ENCODE data around the gene CCDC47.
A peak's percentile ranks its signal among the peaks of the same experiment; 100 is the strongest.
"Not testable (repeated sequence)": the region's sequence is repeated elsewhere in the genome, so short reads cannot be mapped to it uniquely, and the experiment has no call there.

Gene CCDC47

DNA sequence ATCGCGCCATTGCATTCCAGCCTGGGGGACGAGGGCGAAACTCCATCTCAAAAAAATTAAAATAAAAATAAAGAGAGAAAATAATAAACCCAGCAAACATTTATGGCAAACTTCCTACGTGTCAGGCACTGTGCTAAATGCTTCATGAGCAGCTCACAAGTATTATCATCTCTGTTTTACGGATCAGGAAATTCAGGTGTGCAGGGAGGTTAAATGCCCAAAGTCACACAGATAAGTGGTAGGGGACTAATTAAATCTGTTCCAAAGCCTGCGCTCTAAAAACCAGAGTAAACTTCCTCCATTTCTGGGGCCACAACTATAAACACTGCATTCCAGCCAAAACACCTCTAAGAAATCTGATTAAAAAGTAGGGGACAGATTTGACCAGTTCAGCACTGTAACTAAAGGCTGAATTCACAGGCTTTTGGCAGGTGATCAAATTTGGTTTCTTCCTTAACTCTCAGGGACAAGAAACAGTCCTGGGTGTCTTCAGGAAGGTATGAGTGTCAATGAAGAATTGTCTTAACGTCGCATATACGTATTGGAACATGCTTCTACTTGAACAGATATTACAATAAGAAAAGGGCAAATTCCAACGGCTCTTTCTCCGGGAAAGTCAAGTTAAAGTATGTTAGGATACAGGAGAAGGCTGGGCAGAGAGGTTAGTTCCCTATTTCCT is 32.8 kb downstream of the CCDC47 start:
- TF ChIP-seq, protein P1, sequence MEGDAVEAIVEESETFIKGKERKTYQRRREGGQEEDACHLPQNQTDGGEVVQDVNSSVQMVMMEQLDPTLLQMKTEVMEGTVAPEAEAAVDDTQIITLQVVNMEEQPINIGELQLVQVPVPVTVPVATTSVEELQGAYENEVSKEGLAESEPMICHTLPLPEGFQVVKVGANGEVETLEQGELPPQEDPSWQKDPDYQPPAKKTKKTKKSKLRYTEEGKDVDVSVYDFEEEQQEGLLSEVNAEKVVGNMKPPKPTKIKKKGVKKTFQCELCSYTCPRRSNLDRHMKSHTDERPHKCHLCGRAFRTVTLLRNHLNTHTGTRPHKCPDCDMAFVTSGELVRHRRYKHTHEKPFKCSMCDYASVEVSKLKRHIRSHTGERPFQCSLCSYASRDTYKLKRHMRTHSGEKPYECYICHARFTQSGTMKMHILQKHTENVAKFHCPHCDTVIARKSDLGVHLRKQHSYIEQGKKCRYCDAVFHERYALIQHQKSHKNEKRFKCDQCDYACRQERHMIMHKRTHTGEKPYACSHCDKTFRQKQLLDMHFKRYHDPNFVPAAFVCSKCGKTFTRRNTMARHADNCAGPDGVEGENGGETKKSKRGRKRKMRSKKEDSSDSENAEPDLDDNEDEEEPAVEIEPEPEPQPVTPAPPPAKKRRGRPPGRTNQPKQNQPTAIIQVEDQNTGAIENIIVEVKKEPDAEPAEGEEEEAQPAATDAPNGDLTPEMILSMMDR (IDR thresholded peaks at IDR 0.05; ENCODE audit: control insufficient read depth, extremely low read depth, insufficient read depth): no peak
- peak overlapping the region; percentile 83 for H3K4me3 ChIP-seq (ENCODE audit: low read depth, low read length)
- no peak for DNase-seq (ENCODE audit: low read depth)

DNA sequence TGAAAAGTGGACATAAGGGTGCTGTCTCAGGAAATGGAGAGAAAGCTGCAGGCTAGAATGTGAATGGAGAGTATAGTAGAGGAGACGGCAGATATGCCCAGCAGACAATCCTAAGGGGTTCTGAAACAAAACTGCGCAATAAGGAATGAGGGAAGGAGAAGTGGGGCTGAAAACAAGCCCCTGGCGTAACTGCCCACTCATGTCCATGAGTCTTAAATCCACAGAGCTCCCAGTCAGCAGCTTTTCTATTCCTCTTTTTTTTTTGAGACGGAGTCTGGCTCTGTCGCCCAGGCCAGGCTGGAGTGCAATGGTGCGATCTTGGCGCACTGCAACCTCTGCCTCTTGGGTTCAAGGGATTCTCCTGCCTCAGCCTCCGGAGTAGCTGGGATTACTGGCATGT is 37.7 kb downstream of the CCDC47 start:
- DNase-seq (ENCODE audit: low read depth): no peak
- H3K4me3 ChIP-seq (ENCODE audit: low read depth, low read length): no peak overlapping the region
- TF ChIP-seq, protein P1 (IDR thresholded peaks at IDR 0.05; ENCODE audit: control insufficient read depth, extremely low read depth, insufficient read depth): no peak

DNA sequence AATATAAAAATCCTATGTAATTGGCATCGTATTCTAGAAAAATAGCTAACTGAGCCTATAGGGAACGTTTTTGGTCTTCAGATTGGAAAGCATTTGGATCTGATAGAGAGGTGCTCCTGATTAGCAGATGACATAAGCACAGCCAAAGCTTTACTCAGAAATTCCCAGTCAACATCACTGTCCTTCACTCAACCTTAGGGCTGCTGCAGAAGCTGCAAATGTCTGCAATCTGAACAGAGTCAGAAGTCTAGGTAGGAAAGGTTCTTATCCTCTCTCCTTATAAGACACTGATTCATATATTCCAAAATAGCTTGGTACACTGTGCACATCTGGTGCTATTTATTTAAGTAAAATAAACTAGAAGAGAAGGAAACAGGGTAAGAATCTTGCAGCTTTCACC is 51.0 kb downstream of the CCDC47 start:
- DNase-seq (ENCODE audit: low read depth): no peak
- TF ChIP-seq, protein P1 (IDR thresholded peaks at IDR 0.05; ENCODE audit: control insufficient read depth, extremely low read depth, insufficient read depth): no peak
- no peak overlapping the region for H3K4me3 ChIP-seq (ENCODE audit: low read depth, low read length)

DNA sequence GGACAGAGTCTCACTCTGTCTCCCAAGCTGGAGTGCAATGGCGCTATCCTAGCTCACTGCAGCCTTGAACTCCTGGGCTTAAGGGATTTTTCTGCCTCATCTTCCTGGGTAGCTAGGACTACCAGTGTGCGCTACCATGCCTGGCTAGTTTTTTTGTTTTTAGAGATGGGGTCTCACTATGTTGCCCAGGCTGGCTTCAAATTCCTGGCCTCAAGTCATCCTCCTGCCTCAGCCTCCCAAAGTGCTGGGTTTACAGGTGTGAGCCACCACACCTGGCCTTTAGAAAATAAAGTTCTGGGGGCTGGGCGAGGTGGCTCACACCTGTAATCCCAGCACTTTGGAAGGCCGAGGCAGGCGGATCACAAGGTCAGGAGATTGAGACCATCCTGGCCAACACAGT is 53.2 kb downstream of the CCDC47 start:
- H3K4me3 ChIP-seq (ENCODE audit: low read depth, low read length); DNase-seq (ENCODE audit: low read depth): not testable (repeated sequence)

DNA sequence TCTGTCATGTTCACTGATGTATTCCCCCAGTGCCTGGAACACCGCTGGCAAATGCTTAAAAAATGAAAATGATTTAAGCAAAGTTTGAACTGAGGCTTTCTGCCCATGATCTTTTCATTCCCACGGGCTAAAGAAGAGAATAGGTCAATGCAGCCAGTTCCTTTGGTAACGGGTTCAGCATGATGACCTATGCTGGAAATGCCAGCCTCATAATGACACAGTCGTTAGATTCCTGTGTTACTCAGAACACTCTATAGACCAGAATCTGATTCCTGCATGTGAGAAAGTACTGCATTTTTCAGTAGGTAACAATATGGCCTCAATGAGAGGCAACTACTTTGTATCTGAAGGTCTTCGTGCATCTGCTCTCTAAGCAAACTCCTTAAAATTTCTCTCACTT is 54.4 kb downstream of the CCDC47 start:
- TF ChIP-seq, protein P1 (IDR thresholded peaks at IDR 0.05; ENCODE audit: control insufficient read depth, extremely low read depth, insufficient read depth): no peak
- DNase-seq (ENCODE audit: low read depth): no peak
- H3K4me3 ChIP-seq (ENCODE audit: low read depth, low read length): no peak overlapping the region

DNA sequence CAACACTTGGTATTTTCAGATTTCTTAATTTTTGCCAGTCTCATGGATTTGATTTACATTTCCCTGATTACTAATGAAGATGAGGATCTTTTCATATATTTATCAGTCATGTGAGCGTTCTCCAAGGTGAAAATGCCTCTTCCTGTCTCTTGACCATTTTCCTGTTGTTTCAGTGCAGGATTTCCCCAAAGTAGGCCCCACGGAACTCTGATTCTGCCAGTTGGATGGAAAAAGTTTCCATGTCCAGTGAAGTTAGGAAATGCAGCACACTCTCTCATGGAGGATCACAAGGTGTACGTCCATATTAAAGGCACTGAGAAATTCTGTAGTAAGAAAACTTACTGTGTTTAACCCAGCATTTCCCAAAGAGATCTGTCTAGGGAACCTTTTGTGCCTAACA is 57.0 kb downstream of the CCDC47 start:
- no peak for DNase-seq (ENCODE audit: low read depth)
- TF ChIP-seq, protein P1 (IDR thresholded peaks at IDR 0.05; ENCODE audit: control insufficient read depth, extremely low read depth, insufficient read depth): no peak
- no peak overlapping the region for H3K4me3 ChIP-seq (ENCODE audit: low read depth, low read length)

DNA sequence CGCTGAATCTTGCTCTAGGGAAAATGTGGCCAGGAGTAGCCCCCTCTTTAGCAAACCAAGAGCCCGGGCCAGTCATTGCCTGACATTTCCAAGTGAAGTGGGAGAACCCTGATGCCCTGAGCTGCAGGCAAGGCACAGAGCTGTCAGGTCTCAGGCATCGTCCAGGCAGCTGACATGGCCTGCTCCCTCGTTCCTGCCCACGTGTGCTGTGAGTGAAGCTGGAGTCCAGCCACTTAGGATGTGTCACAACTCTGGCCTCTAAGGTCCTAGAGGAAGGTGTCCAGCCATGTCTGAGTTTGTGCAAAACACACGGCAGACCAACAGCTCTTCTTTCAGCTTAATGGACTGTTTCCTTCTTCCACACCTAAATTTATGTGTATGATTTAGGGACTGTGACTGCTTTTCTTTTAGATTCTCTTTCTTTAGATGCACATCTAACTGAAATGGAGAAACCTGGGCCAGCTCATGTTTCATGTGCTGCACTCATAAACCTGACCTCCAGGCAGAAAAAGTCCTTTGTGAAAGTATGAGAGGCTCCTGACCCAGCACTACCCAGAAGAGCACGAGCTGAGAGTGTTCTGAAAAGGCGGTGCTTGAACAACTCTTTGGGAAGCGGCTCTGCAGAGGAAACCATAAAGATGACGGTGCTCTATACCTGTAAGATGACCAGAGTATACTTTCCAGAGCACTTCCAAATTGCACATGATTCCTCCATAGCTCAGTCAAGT is 58.7 kb downstream of the CCDC47 start:
- no peak for DNase-seq (ENCODE audit: low read depth)
- no peak overlapping the region for H3K4me3 ChIP-seq (ENCODE audit: low read depth, low read length)
- TF ChIP-seq, protein P1 (IDR thresholded peaks at IDR 0.05; ENCODE audit: control insufficient read depth, extremely low read depth, insufficient read depth): no peak
